ENCODE results near the gene DPP10. TPM values are rescaled to one million over a fixed set of nuclear protein-coding genes. Genes with fewer than 3 reads are reported as not detected.

Gene DPP10
- total and polyA plus RNA-seq, 10 donors = 0.02 TPM; not detected in 9

DNA sequence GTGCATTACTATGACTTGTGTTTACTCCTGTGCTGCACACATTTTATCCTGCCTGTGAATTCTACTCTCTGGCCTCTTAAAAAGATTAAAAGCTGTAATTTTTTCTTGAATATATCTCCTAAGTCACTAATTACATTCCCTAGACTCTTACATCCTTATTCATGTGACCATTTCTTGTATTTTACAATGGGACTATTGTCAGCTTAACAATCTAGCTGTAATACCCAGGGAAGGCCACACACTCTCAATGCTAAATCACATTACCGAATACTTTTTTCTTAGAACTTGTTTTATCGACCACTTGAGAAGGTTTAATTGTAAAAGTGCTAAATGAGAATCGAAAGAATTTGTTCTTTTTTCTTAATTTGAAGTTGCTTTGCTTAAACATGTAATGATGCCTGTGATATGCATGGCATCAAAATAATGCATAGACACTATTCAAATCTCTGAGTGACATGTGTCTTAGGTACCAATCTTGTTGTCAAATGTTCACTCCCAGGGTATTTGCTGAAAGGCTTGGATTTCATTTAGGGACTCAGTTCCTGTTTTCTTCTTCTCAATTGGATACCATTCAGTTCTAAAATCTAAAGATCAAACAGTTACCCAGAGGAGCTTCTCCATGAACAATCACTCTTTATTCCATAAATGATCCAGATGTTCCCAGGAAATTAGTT lies 498.5 kb downstream of the DPP10 start:
- no peaks in the 10 kb centered on the region for H3K27me3 ChIP-seq (replicated peaks in 1 of 7)
- no peak for DNase-seq
- H3K36me3 ChIP-seq = no peaks in the 10 kb centered on the region
- H3K4me3 ChIP-seq = no peak overlapping the region
- WGBS, 5 donors = 78 to 85% (median 82%) methylated on average over 3 of the region's 3 CpGs
- H3K27ac ChIP-seq = no peak overlapping the region
- no peaks in the 10 kb centered on the region for H3K9me3 ChIP-seq
- intact Hi-C loops (cut with DNase I; ENCODE audit: low total_unique reads) = no loop called here
- no peaks in the 10 kb centered on the region for H3K4me1 ChIP-seq
- TF ChIP-seq, protein P1, sequence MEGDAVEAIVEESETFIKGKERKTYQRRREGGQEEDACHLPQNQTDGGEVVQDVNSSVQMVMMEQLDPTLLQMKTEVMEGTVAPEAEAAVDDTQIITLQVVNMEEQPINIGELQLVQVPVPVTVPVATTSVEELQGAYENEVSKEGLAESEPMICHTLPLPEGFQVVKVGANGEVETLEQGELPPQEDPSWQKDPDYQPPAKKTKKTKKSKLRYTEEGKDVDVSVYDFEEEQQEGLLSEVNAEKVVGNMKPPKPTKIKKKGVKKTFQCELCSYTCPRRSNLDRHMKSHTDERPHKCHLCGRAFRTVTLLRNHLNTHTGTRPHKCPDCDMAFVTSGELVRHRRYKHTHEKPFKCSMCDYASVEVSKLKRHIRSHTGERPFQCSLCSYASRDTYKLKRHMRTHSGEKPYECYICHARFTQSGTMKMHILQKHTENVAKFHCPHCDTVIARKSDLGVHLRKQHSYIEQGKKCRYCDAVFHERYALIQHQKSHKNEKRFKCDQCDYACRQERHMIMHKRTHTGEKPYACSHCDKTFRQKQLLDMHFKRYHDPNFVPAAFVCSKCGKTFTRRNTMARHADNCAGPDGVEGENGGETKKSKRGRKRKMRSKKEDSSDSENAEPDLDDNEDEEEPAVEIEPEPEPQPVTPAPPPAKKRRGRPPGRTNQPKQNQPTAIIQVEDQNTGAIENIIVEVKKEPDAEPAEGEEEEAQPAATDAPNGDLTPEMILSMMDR (IDR thresholded peaks at IDR 0.05 in 8 of 11, conservative IDR thresholded peaks at IDR 0.05 in 3 of 11) = no peak
- TF ChIP-seq POLR2AphosphoS5 (IDR thresholded peaks at IDR 0.05) = no peak

DNA sequence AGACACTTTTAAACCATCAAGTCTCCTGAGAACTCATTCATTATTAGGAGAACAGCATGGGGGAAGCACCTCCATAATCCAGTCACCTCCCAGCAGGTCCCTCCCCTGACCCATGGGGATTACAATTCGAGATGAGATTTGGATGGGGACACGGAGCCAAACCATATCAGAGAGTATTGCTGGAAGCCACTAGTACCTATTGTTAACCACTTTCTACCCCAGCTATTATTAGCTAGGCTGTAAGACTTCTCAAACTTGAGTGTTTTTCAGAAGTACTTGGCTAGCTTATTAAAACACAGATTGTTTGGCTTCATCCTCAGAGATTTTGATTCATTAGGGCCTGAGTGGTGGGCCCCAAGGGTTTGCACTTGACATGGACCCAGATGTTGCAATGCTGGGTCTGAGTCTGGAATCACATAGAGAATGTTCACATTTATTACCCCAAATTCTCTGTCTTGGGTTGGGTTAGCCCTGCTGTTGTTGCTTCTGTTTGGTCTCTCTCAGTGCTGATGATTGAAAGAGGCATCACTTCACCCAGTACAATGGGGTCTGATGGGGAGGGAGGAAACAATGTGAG lies 506.9 kb downstream of the DPP10 start:
- no peaks in the 10 kb centered on the region for H3K4me1 ChIP-seq
- H3K36me3 ChIP-seq = no peaks in the 10 kb centered on the region
- H3K27me3 ChIP-seq (replicated peaks in 1 of 7) = no peaks in the 10 kb centered on the region
- H3K4me3 ChIP-seq = no peak overlapping the region
- no peak overlapping the region for H3K27ac ChIP-seq
- DNase-seq = no peak
- H3K9me3 ChIP-seq = no peaks in the 10 kb centered on the region
- intact Hi-C loops (cut with DNase I; ENCODE audit: low total_unique reads) = no loop called here
- 62 to 80% (median 68%) methylated on average over 2 of the region's 2 CpGs for WGBS, 5 donors
- TF ChIP-seq, protein P1 (IDR thresholded peaks at IDR 0.05 in 8 of 11, conservative IDR thresholded peaks at IDR 0.05 in 3 of 11) = no peak
- TF ChIP-seq POLR2AphosphoS5 (IDR thresholded peaks at IDR 0.05) (no peak), POLR2A (IDR thresholded peaks at IDR 0.05) (no peak)

DNA sequence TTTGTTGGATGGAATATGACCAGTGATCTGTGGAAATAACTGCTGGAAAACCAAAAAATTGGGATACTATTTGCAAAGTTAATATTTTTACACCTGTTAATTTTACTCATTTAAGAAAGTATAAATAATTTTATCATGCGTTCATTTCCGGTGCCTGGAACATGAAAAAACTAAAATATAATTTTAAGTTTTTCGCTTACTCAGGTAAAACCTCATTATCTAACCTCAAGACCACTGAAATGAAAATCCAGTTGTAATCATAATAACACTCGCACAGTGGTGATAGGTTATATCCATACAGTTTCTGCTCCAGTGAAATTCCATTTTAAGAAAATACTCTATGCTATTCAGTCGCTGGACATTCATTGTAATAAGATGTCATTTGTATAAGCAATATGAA lies 517.9 kb downstream of the DPP10 start:
- intact Hi-C loops (cut with DNase I; ENCODE audit: low total_unique reads) = no loop called here
- Histone ChIP-seq H3K36me3 (no peaks in the 10 kb centered on the region), H3K9me3 (peaks cover 0 to 18% (median 8%) of the 10 kb centered on the region in 8 donors), H3K4me1 (no peaks in the 10 kb centered on the region), H3K4me3 (no peak overlapping the region), H3K27me3 (replicated peaks in 1 of 7) (no peaks in the 10 kb centered on the region), H3K27ac (no peak overlapping the region)
- TF ChIP-seq POLR2AphosphoS5 (IDR thresholded peaks at IDR 0.05) (no peak), POLR2A (IDR thresholded peaks at IDR 0.05) (no peak)
- TF ChIP-seq, protein P1 (IDR thresholded peaks at IDR 0.05 in 8 of 11, conservative IDR thresholded peaks at IDR 0.05 in 3 of 11) = no peak
- WGBS, 5 donors = 77 to 88% (median 80%) methylated on average over 5 of the region's 5 CpGs
- no peak for DNase-seq

DNA sequence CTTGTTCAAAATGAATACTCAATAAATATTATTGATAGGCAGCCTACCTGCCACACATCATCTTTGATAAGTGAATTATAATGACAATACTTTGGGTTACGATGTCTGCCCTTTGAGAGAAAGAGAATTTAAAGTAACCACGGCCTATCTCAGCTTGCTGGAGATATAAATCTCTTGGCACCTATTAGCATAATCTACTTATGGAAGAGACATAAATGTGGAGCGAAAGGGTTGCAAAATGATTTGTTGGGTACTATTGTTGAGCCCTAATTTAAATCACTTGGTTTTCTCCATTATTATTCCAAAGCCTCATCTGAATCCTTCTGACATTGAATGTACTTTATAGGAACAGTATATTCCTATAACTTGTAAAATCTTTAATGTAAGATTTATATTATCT lies 520.1 kb downstream of the DPP10 start:
- no peak for DNase-seq
- WGBS, 5 donors = 80 to 89% (median 83%) methylated on average over 3 of the region's 3 CpGs

More for the DNA sequence above, 520.1 kb downstream of the DPP10 start:
- H3K9me3 ChIP-seq = peaks cover 0 to 7% (median 0%) of the 10 kb centered on the region in 8 donors
- H3K36me3 ChIP-seq = no peaks in the 10 kb centered on the region
- intact Hi-C loops (cut with DNase I; ENCODE audit: low total_unique reads) = no loop called here
- H3K27me3 ChIP-seq (replicated peaks in 1 of 7) = no peaks in the 10 kb centered on the region
- no peak overlapping the region for H3K4me3 ChIP-seq
- no peak overlapping the region for H3K27ac ChIP-seq
- no peaks in the 10 kb centered on the region for H3K4me1 ChIP-seq
- TF ChIP-seq POLR2A (IDR thresholded peaks at IDR 0.05) = no peak
- TF ChIP-seq, protein P1 (IDR thresholded peaks at IDR 0.05 in 8 of 11, conservative IDR thresholded peaks at IDR 0.05 in 3 of 11) = no peak
- TF ChIP-seq POLR2AphosphoS5 (IDR thresholded peaks at IDR 0.05) = no peak
